ENCODE data around the gene NRARP.

Gene NRARP

DNA sequence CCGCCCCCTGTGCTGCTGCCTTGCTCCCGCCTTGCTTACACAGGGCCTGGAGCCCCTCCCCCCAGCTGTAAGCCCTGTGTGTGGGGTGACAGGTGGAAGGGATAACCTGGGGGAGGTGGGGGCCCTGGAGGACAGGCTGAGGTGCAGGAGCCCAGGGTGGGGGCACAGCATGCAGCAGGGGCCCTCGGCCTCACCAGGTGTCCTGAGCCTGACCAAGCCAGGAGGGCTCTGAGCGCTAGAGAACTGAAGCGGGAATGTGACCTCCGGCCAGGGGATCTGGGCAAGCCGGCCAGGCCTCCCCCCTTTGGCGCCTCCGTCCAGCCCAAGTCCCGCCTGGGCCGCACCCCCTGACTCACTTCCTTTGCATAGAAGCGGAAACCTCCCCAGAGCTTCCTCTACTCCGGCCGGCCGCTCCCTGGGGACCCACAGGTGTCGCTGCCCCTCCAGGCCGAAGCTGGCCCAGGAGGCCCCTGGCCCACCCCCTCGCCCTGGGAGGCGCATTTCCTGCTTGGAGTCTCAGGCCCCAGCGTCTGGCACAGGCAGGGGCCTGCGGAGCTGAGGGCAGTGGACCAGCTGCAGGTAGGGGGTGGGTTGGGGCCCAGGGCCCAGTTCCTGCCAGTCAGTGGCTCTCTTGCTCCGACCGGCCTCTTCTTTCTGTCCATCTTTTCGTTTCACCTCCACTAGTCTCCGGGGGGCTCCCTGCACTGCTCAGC lies 24.6 kb downstream of the NRARP start, which contains the start of gene TOR4A:
Gene TOR4A, plus strand, starts transcription at position 398 of the 713 bp plus-strand sequence. CDS start 964 bp downstream, outside the sequence.
- no peak for DNase-seq (ENCODE audit: low read depth in 2 of 2)

- DNase-seq (ENCODE audit: low read depth in 2 of 2): no peak
These were observed 25.4 kb downstream of the NRARP start for GRCh38 chr9:137276473-137277328.

GRCh38 chr9:137275588-137276472 lies 26.2 kb downstream of the NRARP start:
- DNase-seq (ENCODE audit: low read depth in 2 of 2): no peak

GRCh38 chr9:137275203-137275587 lies 26.9 kb downstream of the NRARP start:
- DNase-seq (ENCODE audit: low read depth in 2 of 2): no peak

- DNase-seq (ENCODE audit: low read depth in 2 of 2): no peak
These were observed 28.3 kb downstream of the NRARP start for GRCh38 chr9:137273611-137274320.

GRCh38 chr9:137273095-137273490 lies 29.0 kb downstream of the NRARP start:
- DNase-seq (ENCODE audit: low read depth in 2 of 2): no peak

GRCh38 chr9:137272241-137273094 lies 29.6 kb downstream of the NRARP start:
- DNase-seq (ENCODE audit: low read depth in 2 of 2): no peak

- DNase-seq (ENCODE audit: low read depth in 2 of 2): no peak
These were observed 30.4 kb downstream of the NRARP start for GRCh38 chr9:137271696-137272076.

GRCh38 chr9:137270929-137271695 lies 31.0 kb downstream of the NRARP start:
- no peak for DNase-seq (ENCODE audit: low read depth in 2 of 2)

DNA sequence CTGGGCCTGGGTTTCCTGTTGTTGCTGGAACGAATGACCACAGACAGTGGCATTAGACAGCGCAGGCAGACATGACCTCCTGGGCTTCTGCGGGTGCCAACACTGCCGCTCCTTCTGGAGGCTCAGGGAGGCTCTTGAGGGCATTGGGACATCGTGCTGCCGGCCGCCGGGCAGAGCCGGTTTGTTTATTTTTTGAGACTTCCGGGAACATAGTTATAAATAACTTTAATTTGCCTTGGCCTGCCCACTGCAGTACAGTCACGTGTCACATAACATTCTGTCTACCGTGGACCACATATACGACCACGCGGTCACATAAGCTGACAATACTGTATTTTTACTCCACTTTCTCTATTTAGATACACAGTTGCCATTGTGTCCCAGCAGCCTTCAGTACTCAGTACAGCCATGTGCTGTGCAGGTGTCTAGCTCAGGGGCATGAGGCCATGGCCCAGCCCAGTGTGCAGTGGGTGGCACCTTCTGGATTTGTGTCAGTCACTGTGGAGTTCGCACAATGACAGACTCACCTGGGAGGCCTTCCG lies 32.8 kb downstream of the NRARP start:
- no peak for DNase-seq (ENCODE audit: low read depth in 2 of 2)

DNA sequence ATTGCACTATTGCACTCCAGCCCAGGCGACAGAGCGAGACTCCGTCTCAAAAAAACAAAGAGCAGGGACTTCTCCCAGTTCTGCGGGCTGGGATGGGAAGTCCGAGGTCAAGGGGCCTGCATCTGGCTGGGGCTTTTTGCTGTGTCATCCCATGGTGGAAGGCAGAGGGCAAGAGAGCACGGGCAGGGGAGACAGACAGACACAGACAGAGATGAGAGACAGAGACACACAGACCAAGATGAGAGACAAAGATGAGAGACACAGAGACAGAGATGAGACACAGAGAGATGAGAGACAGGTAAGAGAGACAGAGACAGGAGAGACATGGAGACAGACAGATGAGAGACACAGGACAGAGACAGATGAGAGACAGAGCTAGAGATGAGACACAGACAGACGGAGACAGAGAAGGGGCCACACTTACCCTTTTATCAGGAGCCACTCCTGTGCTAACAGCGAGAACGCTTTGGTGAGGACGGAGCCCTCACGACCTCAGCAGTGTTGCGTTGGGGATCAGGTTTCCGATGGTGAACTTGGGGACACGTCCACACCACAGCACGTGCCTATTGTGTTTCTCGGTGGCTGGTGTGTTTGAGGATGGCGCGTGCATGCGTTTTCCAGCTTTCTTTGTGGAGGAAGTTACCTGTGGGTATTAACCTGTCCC lies 33.4 kb downstream of the NRARP start:
- DNase-seq (ENCODE audit: low read depth in 2 of 2): no peak

DNA sequence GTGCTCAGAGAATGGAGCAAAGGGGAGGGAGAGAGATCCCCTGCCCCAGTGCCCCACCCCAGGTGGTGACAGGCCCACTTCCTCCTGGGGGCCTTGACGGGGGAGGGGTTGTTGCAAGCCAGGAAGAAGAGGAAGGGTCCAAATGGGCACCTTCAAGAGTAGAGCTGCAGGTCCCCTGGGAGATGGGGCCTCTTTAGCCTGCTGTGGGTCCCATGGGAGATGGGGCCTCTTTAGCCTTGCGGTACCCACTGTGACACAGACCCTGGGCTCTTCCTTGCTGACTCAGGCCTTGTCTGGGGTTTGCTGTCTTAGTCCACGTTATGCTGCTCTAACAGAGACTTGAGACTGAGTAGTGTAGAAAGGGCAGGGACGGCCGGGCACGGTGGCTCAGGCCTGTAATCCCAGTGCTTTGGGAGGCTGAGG lies 34.1 kb downstream of the NRARP start:
- DNase-seq (ENCODE audit: low read depth in 2 of 2): no peak

- DNase-seq (ENCODE audit: low read depth in 2 of 2): no peak
These were observed 35.3 kb downstream of the NRARP start for GRCh38 chr9:137266585-137267453.

DNA sequence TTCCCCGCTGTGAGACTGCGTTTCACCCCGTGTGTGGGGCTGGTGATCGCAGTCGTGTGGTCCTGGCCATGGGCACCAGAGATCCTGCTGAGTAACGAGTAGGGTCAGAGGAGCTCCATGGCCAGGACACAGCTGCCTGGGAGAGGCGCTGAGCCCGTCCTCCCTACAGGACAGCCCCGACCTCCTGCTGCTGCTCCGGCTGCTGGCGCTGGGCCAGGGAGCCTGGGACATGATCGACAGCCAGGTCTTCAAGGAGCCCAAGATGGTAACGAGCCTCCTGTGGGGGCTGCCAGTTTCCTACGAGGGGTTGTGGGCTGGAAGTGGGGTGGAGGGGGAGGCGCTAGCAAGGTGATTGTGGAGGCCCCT lies 35.9 kb downstream of the NRARP start:
- DNase-seq (ENCODE audit: low read depth in 2 of 2): no peak

DNA sequence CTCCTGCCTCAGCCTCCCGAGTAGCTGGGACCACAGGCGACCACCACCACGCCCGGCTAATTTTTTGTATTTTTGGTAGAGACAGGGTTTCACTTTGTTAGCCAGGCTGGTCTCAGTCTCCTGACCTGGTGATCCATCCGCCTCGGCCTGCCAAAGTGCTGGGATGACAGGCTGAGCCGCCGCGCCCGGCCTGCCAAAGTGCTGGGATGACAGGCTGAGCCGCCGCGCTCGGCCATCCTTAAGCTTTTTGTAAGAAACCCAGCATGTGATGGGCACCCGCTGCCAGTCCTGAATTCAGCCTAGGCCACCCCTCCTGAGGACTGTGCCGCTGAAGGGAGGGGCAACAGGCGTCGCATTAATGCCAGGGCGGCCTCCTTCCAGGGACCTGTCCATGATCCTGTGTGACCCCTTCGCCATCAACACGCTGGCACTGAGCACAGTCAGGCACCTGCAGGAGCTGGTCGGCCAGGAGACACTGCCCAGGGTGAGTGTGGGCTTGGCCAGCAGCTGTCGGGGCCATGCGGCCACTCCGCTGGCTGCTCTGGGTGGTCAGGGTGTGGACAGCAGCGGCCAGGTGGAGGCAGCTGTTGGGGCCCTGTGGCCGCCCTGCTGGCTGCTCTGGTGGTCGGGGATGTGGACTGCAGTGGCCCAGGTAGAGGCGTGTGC lies 36.4 kb downstream of the NRARP start:
- no peak for DNase-seq (ENCODE audit: low read depth in 2 of 2)

GRCh38 chr9:137264067-137264466 lies 38.0 kb downstream of the NRARP start:
- DNase-seq (ENCODE audit: low read depth in 2 of 2): no peak

GRCh38 chr9:137263506-137263905 lies 38.6 kb downstream of the NRARP start:
- DNase-seq (ENCODE audit: low read depth in 2 of 2): no peak

Measured in stimulated activated CD8-positive, alpha-beta memory T cell treated with anti-CD3 and anti-CD28 coated beads, Interleukin-2, amount 100 ng/mL, for 48 hours (primary cell).